K562 (cell line): ENCODE data around the gene IL12RB1. TPM values are rescaled to one million over a fixed set of nuclear protein-coding genes. Genes with fewer than 3 reads are reported as not detected.

Experiments used
- ATAC-seq: fragments of 200-7000 bp; cut with Tn5 transposase; 3 replicates; pipeline ENCODE4 v1.9.1; 2020; ENCODE audit warnings: moderate library complexity
- BruUV-seq: library from RNA; stranded (reverse); fragments of 400-500 nt; replicated peaks from 2 replicates; lab custom pipeline; 2021; lab: Mats Ljungman, UMichigan
- CTCF ChIA-PET: fragments of 300-600 bp; formaldehyde crosslinking; extraction: SDS; loops from one replicate; lab custom pipeline; 2021; ENCODE audit warnings: low intra/inter-chr PET ratio; lab: Yijun Ruan, JAX
- POLR2A ChIA-PET: fragments of 300-600, 350-650 bp; sonication (Branson Sonifier 250); formaldehyde crosslinking; extraction: SDS; loops from one replicate; lab custom pipeline; 2021; ENCODE audit warnings: antibody characterized with exemption, inconsistent platforms; lab: Yijun Ruan, JAX
- DNase-seq, 4 experiments: peaks; one replicate each; pipeline versions ENCODE4 v3.0.0 to v3.0.0-alpha.2; 2011 to 2018; ENCODE audit warnings: low spot score in 3 of 4, mixed read lengths in 3 of 4; ENCODE audit errors: extremely low read depth in 1 of 4
- FAIRE-seq: peaks from 2 replicates; lab custom pipeline; 2011; peaks lifted over from hg19 to GRCh38; lab: Jason Lieb, UNC
- H2AFZ ChIP-seq: 2 replicates; pipeline ENCODE4 v1.6.0; 2011; ENCODE audit warnings: low read depth, low read length, control low read depth, inconsistent platforms
- H3K27ac ChIP-seq: fragments of 200-600 bp; 3 replicates; pipeline ENCODE4 v1.8.0; 2011; ENCODE audit warnings: low read depth, mild to moderate bottlenecking, control low read depth, inconsistent platforms, low read length, moderate library complexity, mixed read lengths; ENCODE audit errors: extremely low read depth
- H3K27me3 ChIP-seq, 2 experiments: fragments of 300-600 bp in 1 of 2; 2 replicates in 1 of 2; 3 replicates in 1 of 2; pipeline versions ENCODE4 v1.6.0 to v1.8.0; 2011; ENCODE audit warnings: inconsistent platforms in 2 of 2, low read length in 2 of 2, mild to moderate bottlenecking in 1 of 2, mixed read lengths in 1 of 2, moderate library complexity in 1 of 2; ENCODE audit not compliant: control insufficient read depth in 2 of 2, insufficient read depth in 2 of 2
- H3K36me3 ChIP-seq: fragments of 300-600 bp; 3 replicates; pipeline ENCODE4 v1.8.0; 2011; ENCODE audit warnings: mild to moderate bottlenecking, low read length, inconsistent platforms; ENCODE audit not compliant: control insufficient read depth, insufficient read depth
- H3K4me1 ChIP-seq, 2 experiments: fragments of 200-600 bp in 1 of 2; replicated peaks in 1 of 2; 2 replicates in 1 of 2; 3 replicates in 1 of 2; pipeline versions ENCODE4 v1.5.1 to v1.8.0; 2011; ENCODE audit warnings: inconsistent platforms in 2 of 2, low read length in 2 of 2, mild to moderate bottlenecking in 1 of 2, mixed read lengths in 1 of 2, moderate library complexity in 1 of 2; ENCODE audit not compliant: control insufficient read depth in 2 of 2, insufficient read depth in 2 of 2
- H3K4me2 ChIP-seq: 2 replicates; pipeline ENCODE4 v1.6.1; 2011; ENCODE audit warnings: low read length, control low read depth, inconsistent platforms, mixed read lengths; ENCODE audit not compliant: insufficient read depth
- H3K4me3 ChIP-seq: fragments of 200-600 bp; sonication (generic), shearing (Covaris generic); 2 replicates; pipeline ENCODE4 v1.5.1; 2016; ENCODE audit warnings: control low read depth, inconsistent platforms
- H3K79me2 ChIP-seq: fragments of 200-600 bp; 3 replicates; pipeline ENCODE4 v1.8.0; 2011; ENCODE audit warnings: low read length, inconsistent platforms; ENCODE audit not compliant: control insufficient read depth, insufficient read depth
- H3K9ac ChIP-seq, 2 experiments: 2 replicates each; pipeline versions ENCODE4 v1.6.0 to v1.6.1; 2011; ENCODE audit warnings: low read depth in 2 of 2, low read length in 2 of 2, control low read depth in 1 of 2, inconsistent platforms in 1 of 2, mild to moderate bottlenecking in 1 of 2, mixed read lengths in 1 of 2; ENCODE audit not compliant: insufficient read depth in 1 of 2
- H3K9me1 ChIP-seq: one replicate; pipeline ENCODE4 v1.6.0; 2011; ENCODE audit warnings: inconsistent platforms, mild to moderate bottlenecking, low read length, moderate library complexity; ENCODE audit not compliant: control insufficient read depth, insufficient read depth
- H3K9me3 ChIP-seq: replicated peaks from 2 replicates; pipeline ENCODE4 v1.5.1; 2011; ENCODE audit warnings: low read depth, low read length, inconsistent platforms; ENCODE audit not compliant: control insufficient read depth, insufficient read depth
- H4K20me1 ChIP-seq: replicated peaks from 2 replicates; pipeline ENCODE4 v1.6.1; 2011; ENCODE audit warnings: low read length, inconsistent platforms, mixed read lengths; ENCODE audit not compliant: control insufficient read depth, insufficient read depth
- NBN ChIP-seq: fragments of 450-650 bp; IDR thresholded peaks from 2 replicates; pipeline ENCODE4 v1.6.1; 2016; ENCODE audit warnings: low read depth, mild to moderate bottlenecking
- SIX5 ChIP-seq, 2 experiments: IDR thresholded peaks; 2 replicates each; pipeline ENCODE4 v1.6.1; 2011; ENCODE audit warnings: low read length in 2 of 2, borderline replicate concordance in 1 of 2, low read depth in 1 of 2, mild to moderate bottlenecking in 1 of 2, moderate library complexity in 1 of 2; ENCODE audit not compliant: insufficient read depth in 1 of 2
- ZKSCAN1 ChIP-seq: fragments of 150-350 bp; IDR thresholded peaks from 2 replicates; pipeline ENCODE4 v1.6.1; 2016; ENCODE audit warnings: low read depth, low read length
- ZNF263 ChIP-seq: sonication (generic); formaldehyde crosslinking; IDR thresholded peaks from 2 replicates; pipeline ENCODE4 v1.8.0; 2022; ENCODE audit warnings: mild to moderate bottlenecking, missing genetic modification reagents, borderline replicate concordance
- ZNF584 ChIP-seq: fragments of 200-800 bp; sonication (Bioruptor generic); IDR thresholded peaks from 2 replicates; pipeline ENCODE4 v1.6.1; 2016; ENCODE audit warnings: low read depth, mild to moderate bottlenecking, missing genetic modification characterization, missing compliant biosample characterization
- WGBS: fragments of 100-300 bp; shearing (Covaris generic); methylation state at CpG from one replicate; pipeline ENCODE4 v1.1.6; 2016; ENCODE audit warnings: low coverage, mixed read lengths; ENCODE audit not compliant: insufficient coverage; ENCODE audit errors: missing lambda C conversion rate; 5-methylcytosine and 5-hydroxymethylcytosine counted together
- in situ Hi-C: fragments of 300-500 bp; cut with MboI; formaldehyde crosslinking; loops from 4 replicates; pipeline ENCODE4 v1.15.0; 2018; ENCODE audit warnings: inconsistent platforms, mixed read lengths
- intact Hi-C: fragments of 100-400 bp; cut with micrococcal nuclease; formaldehyde crosslinking; loops from 2 replicates; pipeline ENCODE4 v1.14.2; 2022
- polyA plus RNA-seq, 8 experiments: library from polyadenylated mRNA; depleted of rRNA in 4 of 8; stranded (reverse) in 5 of 8; unstranded in 3 of 8; fragments of >200 nt; fragmentation: Nextera tagmentation in 2 of 8; fragmentation: Illumina TruSeq in 1 of 8; extraction: Ambion mirVana in 2 of 8; extraction: Trizol in 1 of 8; gene quantifications; 2 replicates each; pipeline versions ENCODE4 v1.2.1 to v1.2.3, GENCODE V29; 2011 to 2014; ENCODE audit warnings: inconsistent platforms in 1 of 8, missing spikeins in 1 of 8
- total RNA-seq, 7 experiments: library from RNA; depleted of rRNA in 6 of 7; stranded (reverse); fragments of >200 nt in 6 of 7; fragmentation: Illumina TruSeq in 2 of 7; extraction: Trizol in 2 of 7; gene quantifications; 2 replicates each; pipeline versions ENCODE4 v1.2.1 to v1.2.3, GENCODE V29; 2011 to 2021; ENCODE audit warnings: low replicate concordance in 1 of 7
- TF ChIP-seq, protein P1 (sequence below): fragments of 450-650 bp; IDR thresholded peaks from 2 replicates; pipeline ENCODE4 v1.6.1; 2017; ENCODE audit warnings: antibody characterized with exemption
- TF ChIP-seq, protein P2 (sequence below), 2 experiments: IDR thresholded peaks; 2 replicates each; pipeline ENCODE4 v1.6.1; 2011; ENCODE audit warnings: borderline replicate concordance in 1 of 2, control low read depth in 1 of 2, low read depth in 1 of 2, low read length in 1 of 2, mild to moderate bottlenecking in 1 of 2, mixed read lengths in 1 of 2, moderate library complexity in 1 of 2; ENCODE audit not compliant: insufficient read depth in 1 of 2, insufficient read length in 1 of 2, poor library complexity in 1 of 2, severe bottlenecking in 1 of 2; ENCODE audit errors: extremely low read depth in 1 of 2
- TF ChIP-seq, protein P3 (sequence below): fragments of 200-800 bp; sonication (Bioruptor generic); IDR thresholded peaks from 2 replicates; pipeline ENCODE4 v1.6.1; 2017; ENCODE audit warnings: missing genetic modification characterization, missing compliant biosample characterization
- TF ChIP-seq, protein P4 (sequence below): fragments of 450-650 bp; IDR thresholded peaks from 2 replicates; pipeline ENCODE4 v1.6.1; 2016; ENCODE audit warnings: mild to moderate bottlenecking

IL12RB1 gene
- total and polyA plus RNA-seq, 9 of the 15 experiments (the other 6 are each of a cell fraction or from before 2014, with no cell fraction given), result 0.04 to 0.07 (median 0.06) TPM; not detected in 5

DNA sequence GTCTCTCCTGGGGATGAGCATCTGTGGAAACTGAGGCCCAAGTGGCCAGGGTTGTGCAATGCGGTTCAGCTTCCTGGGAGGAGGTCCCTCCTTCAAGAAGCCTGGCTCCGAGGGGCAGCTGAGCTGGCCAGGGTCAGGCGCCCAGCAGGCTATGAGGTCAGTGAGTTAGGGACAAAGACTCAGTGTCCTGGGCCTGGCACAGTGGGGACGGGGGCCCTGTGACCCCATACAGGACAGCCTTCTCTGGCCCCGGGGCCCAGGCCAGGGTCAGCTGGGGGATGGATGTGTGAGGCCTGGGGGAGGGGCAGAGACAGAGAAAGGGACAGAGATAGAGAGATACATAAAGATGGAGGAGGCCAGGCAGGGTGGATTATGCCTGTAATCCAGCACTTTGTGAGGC, 3.0 kb upstream of the IL12RB1 start:
- H3K36me3 ChIP-seq, result no peaks in the 10 kb centered on the region
- H3K9me1 ChIP-seq, result peaks cover 3% of the 10 kb centered on the region
- H3K4me2 ChIP-seq, result no peak overlapping the region
- H3K27ac ChIP-seq, result no peak overlapping the region
- in situ Hi-C loops, result loop anchor here (10.0 kb wide), 1 partner anchor 325 kb away; the partner anchor contains the start of gene SSBP4
- ATAC-seq (no peak), DNase-seq (no peak), FAIRE-seq (no peak)
- TF ChIP-seq NBN (no peak), ZNF263 (CRISPR knock-in tag) (no peak), SIX5 (IDR thresholded peaks at IDR 0.05; ENCODE audit: borderline replicate concordance in 1 of 2, insufficient read depth in 1 of 2, low read depth in 1 of 2, low read length in 2 of 2) (no peak), ZNF584 (CRISPR knock-in tag) (no peak), ZKSCAN1 (no peak)
- TF ChIP-seq, protein P1, sequence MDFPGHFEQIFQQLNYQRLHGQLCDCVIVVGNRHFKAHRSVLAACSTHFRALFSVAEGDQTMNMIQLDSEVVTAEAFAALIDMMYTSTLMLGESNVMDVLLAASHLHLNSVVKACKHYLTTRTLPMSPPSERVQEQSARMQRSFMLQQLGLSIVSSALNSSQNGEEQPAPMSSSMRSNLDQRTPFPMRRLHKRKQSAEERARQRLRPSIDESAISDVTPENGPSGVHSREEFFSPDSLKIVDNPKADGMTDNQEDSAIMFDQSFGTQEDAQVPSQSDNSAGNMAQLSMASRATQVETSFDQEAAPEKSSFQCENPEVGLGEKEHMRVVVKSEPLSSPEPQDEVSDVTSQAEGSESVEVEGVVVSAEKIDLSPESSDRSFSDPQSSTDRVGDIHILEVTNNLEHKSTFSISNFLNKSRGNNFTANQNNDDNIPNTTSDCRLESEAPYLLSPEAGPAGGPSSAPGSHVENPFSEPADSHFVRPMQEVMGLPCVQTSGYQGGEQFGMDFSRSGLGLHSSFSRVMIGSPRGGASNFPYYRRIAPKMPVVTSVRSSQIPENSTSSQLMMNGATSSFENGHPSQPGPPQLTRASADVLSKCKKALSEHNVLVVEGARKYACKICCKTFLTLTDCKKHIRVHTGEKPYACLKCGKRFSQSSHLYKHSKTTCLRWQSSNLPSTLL, result no peak
- TF ChIP-seq, protein P2, sequence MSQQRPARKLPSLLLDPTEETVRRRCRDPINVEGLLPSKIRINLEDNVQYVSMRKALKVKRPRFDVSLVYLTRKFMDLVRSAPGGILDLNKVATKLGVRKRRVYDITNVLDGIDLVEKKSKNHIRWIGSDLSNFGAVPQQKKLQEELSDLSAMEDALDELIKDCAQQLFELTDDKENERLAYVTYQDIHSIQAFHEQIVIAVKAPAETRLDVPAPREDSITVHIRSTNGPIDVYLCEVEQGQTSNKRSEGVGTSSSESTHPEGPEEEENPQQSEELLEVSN (IDR thresholded peaks at IDR 0.05; ENCODE audit: borderline replicate concordance in 1 of 2, extremely low read depth in 1 of 2, insufficient read depth in 1 of 2, insufficient read length in 1 of 2, low read depth in 1 of 2, low read length in 1 of 2, poor library complexity in 1 of 2, severe bottlenecking in 1 of 2), result no peak
- TF ChIP-seq, protein P3, sequence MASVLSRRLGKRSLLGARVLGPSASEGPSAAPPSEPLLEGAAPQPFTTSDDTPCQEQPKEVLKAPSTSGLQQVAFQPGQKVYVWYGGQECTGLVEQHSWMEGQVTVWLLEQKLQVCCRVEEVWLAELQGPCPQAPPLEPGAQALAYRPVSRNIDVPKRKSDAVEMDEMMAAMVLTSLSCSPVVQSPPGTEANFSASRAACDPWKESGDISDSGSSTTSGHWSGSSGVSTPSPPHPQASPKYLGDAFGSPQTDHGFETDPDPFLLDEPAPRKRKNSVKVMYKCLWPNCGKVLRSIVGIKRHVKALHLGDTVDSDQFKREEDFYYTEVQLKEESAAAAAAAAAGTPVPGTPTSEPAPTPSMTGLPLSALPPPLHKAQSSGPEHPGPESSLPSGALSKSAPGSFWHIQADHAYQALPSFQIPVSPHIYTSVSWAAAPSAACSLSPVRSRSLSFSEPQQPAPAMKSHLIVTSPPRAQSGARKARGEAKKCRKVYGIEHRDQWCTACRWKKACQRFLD (CRISPR knock-in tag), result no peak
- TF ChIP-seq, protein P4, sequence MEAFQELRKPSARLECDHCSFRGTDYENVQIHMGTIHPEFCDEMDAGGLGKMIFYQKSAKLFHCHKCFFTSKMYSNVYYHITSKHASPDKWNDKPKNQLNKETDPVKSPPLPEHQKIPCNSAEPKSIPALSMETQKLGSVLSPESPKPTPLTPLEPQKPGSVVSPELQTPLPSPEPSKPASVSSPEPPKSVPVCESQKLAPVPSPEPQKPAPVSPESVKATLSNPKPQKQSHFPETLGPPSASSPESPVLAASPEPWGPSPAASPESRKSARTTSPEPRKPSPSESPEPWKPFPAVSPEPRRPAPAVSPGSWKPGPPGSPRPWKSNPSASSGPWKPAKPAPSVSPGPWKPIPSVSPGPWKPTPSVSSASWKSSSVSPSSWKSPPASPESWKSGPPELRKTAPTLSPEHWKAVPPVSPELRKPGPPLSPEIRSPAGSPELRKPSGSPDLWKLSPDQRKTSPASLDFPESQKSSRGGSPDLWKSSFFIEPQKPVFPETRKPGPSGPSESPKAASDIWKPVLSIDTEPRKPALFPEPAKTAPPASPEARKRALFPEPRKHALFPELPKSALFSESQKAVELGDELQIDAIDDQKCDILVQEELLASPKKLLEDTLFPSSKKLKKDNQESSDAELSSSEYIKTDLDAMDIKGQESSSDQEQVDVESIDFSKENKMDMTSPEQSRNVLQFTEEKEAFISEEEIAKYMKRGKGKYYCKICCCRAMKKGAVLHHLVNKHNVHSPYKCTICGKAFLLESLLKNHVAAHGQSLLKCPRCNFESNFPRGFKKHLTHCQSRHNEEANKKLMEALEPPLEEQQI, result no peak
- POLR2A ChIA-PET, result interaction anchor here (0.5 to 0.6 kb wide), 2 partner anchors 41 to 565 kb away, joined by 3 read pairs; no protein-coding TSS in a partner anchor
- H3K4me1 ChIP-seq, result peaks cover 25 to 33% of the 10 kb centered on the region in 2 experiments
- no peak overlapping the region for H3K9ac ChIP-seq
- intact Hi-C loops, result no loop called here
- no peaks in the 10 kb centered on the region for H3K9me3 ChIP-seq
- WGBS, result 67% methylated on average over 5 of the region's 5 CpGs
- CTCF ChIA-PET, result no interaction called here
- H3K27me3 ChIP-seq, result no peaks in the 10 kb centered on the region
- BruUV-seq, result no TSS peak
- H4K20me1 ChIP-seq, result no peaks in the 10 kb centered on the region
- peak overlapping the region; percentile 26; the same call in 1 of the 2 replicates for H2AFZ ChIP-seq
- no peak overlapping the region for H3K4me3 ChIP-seq
- no peaks in the 10 kb centered on the region for H3K79me2 ChIP-seq
